GDM1 (cell line): ENCODE measurements around the gene MIA3.
"Not testable (repeated sequence)": the region's sequence is repeated elsewhere in the genome, so short reads cannot be mapped to it uniquely, and the experiment has no call there.

Experiments
- DNase-seq: peaks from one replicate; lab custom pipeline; 2025; lab: John Stamatoyannopoulos, UW

Gene MIA3

DNA sequence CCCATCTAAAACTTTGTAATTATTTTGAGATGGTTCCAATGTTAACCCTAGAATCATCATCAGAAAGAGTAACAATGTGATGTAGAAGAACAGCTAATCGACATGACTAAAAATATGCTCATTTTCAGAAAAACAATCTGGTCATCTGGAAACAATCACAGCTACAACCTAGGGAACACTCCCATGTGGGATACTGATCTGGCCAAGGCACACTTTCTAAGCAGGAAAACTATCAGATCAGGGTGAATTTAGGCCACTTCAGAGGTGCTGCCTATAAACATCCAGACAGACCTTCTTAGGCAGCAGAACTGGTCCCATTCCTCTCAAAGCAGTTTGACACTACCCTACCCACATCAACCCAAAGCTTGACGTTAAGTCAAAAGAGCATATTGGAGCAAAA is 51.2 kb downstream of the MIA3 start:
- DNase-seq, result not testable (repeated sequence)

DNA sequence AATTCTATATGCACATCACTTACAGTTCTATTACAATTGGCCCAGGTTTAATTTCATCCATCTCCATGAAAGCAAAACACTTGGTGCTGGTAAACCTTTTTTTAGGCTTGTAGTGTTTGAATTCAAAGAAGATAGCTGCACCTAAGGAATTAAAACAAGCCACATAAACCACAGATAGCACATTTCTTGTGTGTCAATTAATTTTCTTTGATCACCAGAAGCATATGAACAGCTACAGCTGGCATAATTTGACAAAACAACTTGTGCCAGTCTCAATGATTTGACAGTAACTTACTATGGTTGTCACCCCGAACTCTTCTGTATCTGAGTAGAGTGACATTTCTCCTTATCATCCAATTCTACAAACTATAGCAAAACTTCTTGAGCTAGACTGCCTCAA is 52.2 kb downstream of the MIA3 start:
- no peak for DNase-seq

DNA sequence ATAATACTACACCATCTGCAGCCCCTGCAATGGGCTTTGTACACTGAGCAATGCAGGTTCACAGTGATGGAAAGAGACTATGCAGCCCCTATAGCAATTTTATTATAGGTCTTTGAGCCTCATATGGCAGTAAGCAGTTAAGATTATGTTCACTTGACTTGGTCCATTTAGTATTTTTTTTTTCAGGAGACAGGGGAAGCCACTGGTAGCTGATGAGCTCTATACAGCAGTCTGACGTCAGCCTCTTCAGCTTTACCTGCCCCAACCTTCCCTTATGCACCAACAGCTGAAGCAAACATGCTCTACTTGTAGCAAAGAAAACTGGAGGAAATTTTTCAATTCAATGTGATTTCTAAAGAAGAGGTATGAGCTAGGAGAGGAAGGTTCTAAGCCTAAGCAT is 62.2 kb downstream of the MIA3 start:
- DNase-seq, result no peak

DNA sequence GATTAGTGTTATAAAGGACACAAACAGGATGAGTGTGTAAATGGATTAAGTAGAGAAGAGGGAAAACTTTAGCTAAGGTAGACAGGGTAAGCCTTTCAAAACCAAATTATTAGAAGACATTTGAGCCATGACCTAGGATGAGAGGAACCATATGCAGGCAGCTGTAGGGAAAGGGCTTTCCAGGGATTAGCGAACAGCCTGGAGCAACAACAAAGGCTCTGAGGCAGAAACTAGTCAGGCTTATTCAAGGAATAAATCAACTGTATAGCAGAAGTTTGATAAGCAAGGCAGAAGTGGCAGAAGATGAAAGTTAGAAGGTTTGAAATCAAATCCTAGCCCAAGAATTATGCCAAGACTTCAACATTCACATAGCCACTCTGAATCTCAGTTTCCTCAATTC is 73.1 kb downstream of the MIA3 start:
- DNase-seq, result no peak

DNA sequence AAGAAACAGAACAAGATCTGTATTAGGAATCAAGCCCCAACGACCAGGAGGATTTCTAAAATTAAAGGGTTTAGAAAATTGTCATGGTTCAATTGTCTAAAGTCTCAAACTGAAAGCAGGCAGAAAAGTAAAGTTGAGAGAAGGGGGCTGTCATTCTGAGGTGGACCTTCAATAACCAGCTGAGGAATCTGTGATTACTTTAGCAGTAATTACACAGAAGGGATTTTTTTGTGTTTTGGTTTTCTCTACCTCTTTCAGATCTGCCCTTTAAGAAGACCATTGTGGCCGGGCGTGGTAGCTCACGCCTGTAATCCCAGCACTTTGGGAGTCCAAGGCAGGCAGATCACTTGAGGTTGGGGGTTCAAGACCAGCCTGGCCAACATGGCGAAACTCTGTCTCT is 77.0 kb downstream of the MIA3 start:
- DNase-seq, result no peak

DNA sequence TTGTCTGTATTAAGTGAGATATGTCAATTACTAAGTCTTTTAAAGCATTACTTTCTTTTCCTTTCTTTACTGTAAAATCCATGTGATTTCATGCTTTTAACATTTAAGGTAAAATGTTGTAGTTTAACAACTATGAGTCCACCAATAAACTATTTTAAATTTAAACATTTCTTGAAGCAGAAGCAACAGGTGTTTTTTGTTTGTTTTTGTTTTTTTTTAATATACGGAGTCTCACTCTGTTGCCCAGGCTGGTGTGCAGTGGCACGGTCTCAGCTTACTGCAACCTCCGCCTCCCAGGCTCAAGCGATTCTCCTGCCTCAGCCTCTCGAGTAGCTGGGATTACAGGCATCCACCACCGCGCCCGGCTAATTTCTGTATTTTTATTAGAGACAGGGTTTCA is 78.8 kb downstream of the MIA3 start:
- no peak for DNase-seq

DNA sequence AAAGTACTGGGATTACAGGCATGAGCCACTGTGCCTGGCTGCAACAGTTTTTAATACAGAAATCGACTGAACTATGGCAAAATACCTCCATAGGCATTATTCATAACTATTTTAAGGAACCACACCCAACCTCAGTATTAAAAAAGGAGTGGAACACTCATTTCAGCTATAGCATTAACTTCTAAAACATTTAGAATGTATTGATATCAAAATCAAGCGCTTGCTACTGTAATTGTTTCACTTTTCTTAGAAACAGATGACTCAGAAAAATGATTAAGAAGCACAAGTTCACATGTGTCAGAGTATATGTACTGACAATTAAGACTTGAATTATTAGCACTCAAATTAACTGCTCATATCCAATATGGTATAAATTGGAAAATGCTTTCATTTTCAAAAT is 79.3 kb downstream of the MIA3 start:
- no peak for DNase-seq

DNA sequence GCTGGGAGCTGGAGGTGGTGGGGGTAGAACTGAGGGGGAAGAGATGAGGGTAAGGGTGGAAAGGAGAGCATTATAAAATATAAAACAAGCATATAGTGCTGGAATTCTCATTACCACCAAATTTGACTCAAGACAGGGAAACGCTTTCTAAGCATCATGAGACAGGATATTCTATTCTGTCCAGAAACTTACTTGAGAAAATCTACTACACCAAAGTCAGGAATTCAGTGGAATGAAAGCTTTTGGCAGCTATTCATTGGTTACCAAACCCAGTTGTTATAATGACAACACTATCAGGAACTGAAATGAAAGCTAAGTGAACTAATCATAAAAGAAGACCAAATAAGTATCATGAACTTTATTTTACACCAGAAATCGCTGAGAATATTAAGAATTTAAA is 79.9 kb downstream of the MIA3 start:
- no peak for DNase-seq

DNA sequence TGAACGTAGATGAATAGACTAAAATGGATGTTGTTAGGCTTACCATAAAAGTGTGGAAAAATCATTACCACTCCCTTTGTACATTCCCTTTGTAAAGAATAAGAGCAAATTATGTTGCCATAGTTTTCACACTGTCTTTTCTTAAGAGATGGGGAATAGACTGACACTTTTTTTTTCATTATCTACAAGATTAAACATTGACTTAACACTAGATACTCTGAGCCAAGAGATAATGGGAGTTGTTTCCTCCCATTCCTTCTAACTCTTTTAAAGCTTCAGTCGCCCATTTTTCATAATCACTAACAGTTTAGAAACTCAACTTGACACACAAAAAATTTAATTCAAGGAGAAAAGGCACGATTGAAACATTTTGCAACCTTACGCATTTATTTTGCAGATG is 84.3 kb downstream of the MIA3 start:
- DNase-seq, result no peak

DNA sequence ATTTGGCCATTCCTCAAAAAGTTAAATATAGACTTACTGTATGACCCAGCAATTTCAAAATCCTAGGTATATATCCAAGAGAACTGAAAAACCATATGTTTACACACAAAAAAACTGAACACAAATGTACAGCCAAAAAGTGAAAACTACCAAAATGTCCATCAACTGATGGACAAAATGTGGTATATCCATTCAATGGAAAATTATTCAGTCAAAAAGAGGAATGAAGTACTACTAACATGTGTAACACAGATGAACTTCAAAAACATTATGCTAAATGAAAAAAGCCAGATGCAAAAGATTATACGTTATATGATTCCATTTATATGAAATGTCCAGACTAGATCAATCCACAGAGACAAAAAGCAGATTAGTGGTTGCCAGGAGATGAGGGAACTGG is 86.4 kb downstream of the MIA3 start:
- DNase-seq, result no peak

DNA sequence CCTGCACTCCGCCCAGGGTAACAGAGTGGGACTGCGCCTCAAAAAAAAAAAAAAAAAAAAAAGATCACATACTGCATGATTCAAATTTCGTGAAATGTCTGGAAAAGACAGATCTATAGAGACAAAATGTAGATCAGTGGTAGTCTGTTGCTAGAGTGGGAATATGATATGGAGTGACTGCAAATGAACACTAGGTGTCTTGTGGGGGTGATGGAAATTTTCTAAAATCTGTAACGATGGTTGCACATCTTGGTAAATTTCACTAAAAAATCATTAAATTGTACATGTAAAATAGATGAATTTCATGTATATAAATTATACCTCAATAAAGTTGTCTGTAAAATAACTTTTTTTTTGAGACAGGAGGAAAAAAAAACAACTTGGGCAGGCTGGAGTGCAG is 88.9 kb downstream of the MIA3 start:
- no peak for DNase-seq

DNA sequence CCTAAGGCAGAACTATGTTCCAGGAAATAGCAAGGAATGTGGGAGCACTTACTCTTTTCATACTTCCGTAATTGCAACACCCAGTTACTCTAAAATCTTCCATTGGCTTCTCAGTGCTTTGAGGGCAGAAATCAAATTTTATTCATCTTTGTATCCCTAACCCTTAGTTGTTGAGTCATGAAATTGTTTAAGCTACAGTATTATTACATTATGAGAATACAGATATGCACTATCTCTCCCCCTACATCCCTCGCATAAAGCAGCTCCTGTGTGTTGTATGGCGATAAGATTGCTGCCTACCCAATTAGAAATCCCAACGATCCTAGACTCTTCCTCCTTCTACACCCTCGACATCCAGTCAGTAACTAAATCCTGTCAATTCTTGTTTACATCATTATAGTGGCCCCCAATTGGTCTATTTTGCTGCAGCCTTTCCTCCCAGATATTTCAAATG is 91.8 kb downstream of the MIA3 start:
- DNase-seq, result no peak

DNA sequence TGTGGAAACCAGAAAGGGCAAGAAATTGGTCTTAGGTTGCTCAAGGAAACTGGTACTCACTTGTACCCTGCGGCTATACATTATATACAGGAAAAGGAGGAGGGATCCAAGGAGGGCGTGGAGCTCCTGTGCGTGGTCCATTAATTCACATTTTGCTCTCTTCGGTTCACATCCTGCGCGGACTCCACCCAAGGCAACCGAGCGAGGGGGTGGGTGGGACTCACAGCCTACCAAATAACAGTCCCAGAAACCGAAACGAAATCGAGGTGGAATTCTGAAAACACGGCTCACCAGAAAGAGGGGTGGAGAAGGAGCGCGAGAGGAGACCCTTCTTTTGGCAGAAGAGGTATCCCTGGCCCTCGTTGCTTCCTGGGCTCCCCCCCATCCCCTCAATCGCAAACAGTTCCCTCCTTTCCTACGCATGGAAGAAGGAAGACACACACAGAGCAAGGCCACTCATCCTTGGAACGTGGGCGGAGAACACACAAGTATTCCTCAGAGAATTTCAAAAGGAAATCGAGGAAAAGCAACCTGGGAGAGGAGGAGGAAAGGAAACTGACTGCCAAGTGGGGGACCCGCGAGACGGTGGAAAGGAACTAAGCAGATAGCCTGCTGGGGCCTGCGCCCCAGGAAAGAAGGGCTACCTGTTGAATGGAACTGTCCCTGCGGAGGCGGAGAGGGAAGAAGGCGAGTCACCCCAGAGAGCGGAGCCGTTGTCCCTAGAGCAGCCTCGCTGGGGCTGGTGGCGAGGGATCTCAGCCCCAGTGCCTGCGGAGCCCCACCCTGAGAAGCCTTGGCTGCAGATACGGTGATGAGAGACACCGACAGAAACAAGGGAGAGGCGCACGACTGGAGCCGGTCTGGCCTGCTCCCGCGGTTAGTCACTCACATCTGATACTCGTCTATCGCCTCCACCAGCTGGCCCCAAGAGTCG is 93.7 kb downstream of the MIA3 start:
- peak; percentile 65 for DNase-seq

DNA sequence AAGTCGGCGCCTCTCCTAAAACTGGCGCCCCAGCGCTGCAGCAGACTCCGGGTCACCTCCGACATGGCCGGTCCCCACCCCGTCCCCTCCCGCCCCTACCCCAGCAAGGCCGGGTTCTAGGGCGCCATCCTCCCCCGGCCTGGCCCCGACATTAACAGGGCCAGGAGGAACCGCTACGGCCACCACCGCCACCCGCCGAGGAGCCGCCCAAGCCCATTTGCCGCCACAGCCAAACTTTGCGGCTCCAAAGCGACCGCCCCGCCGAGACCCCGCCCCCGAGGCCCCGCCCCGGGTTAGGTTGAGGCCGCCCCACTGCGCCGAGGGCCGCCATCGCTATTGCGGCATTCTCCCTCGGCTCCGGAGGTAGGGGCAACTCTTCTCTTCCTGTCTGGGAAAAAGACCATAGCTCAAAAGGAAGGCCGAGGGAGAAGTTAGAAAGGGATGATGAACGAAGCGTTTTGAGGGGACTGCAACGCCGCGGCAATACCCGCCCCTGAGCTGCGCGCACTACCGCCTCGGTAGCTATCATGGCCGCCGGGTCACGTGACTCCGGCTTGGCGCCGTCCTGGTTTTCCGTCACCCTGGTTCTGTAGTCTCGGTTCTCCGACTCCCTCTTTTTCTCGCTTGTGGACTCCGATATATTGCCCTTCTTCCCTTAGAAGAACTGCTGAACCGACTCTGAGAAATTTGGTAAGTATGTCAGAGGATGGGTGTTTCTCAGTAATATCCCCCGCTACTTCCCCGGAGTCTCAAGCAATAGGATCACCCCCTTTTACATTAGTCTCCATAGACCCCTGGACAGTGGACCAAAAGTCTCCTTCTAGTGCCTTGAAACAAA is 94.6 kb downstream of the MIA3 start, which contains the start of the genes AIDA and BROX:
AIDA (minus strand) TSS at position 239 of the 838 bp plus-strand sequence; CDS start at position 65, 174 bp downstream.
BROX (plus strand) TSS at position 312 of the 838 bp plus-strand sequence. CDS start 3,136 bp downstream, outside the sequence.
- DNase-seq, result peak; percentile 80

DNA sequence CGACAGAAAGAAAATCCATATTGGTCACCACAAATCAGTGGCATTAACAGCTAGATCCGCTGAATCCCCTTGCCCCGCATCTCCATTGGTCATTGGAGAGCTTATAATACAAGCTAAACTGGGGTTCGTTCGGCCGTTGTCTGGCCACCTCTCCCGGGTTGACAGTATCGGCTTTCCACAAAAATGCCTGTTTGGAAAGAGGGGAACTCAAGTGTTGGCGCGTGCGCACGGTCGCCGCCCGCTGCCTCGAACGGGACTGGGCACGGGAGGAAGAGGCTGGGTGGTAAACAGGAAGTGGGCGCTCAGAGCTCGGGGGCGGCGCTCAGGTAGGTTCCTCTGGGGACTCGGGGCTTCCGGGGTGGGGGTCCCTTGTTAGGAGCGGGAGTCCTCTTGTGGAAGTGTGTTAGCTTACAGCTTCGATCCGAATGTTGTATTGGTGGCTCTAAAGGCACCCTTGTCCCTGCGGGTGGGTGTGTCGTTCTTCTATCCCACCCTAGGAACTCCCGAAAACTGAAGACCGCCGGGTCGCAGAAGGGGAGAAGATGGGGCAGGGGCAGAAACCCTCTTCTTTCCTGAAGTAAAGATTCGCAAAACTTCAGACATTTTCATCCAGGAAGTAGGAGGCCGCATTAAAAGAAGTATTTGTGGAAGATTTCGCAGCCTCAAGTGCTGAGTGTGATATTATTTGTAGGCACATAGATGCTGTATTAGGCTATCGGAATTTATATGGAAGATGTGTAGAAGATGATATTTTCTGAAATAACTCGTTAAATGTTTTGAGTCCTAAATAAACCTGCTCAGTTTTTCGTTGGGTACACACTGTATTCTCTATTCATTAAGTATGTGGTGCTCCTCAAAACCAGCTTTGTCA is 95.4 kb downstream of the MIA3 start:
- peak; percentile 90 for DNase-seq

DNA sequence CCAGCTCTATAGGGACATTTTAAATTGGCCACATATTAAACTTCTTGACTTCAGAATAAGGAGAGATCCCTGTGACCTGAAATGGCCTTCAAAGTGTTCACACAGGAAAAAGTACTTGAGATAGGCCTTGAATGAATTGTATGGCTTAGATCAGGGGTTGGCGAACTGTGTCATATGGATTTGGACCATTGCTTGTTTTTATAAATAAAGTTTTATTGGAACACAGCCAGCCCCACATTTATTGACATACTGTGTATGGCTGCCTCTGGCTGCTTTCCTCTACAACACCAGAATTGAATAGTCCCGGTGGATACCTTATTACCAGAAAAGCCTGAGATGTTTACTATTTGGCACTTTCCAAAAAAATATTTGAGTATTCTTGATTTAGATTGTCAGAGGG is 98.5 kb downstream of the MIA3 start:
- DNase-seq, result no peak
